Endothelial cell of umbilical vein (primary cell): ENCODE data around the gene MRC2. TPM values are rescaled to one million over a fixed set of nuclear protein-coding genes. Genes with fewer than 3 reads are reported as not detected.

Source experiments
- BruUV-seq: library from RNA; stranded (reverse); fragments of 400-500 nt; replicated peaks from 2 replicates; lab custom pipeline; 2021; lab: Mats Ljungman, UMichigan
- CTCF ChIA-PET: fragments of 300-600, 350-600 bp; sonication (Branson Sonifier 250); formaldehyde crosslinking; loops from one replicate; lab custom pipeline; 2021; ENCODE audit warnings: antibody characterized with exemption, inconsistent platforms; lab: Charles Lee
- POLR2A ChIA-PET: fragments of 300-600, 350-600 bp; sonication (Branson Sonifier 250); formaldehyde crosslinking; loops from one replicate; lab custom pipeline; 2021; ENCODE audit warnings: antibody characterized with exemption, inconsistent platforms; lab: Charles Lee
- DNase-seq: peaks from one replicate; pipeline ENCODE4 v3.0.0-alpha.2; 2011; ENCODE audit warnings: low read depth, low spot score
- FAIRE-seq: peaks from 2 replicates; lab custom pipeline; 2011; peaks lifted over from hg19 to GRCh38; lab: Jason Lieb, UNC
- H2AFZ ChIP-seq: 2 replicates; pipeline ENCODE4 v1.6.0; 2012; ENCODE audit warnings: low read depth, low read length, control low read depth, inconsistent platforms
- H3K27ac ChIP-seq: 2 replicates; pipeline ENCODE4 v1.5.1; 2011; ENCODE audit warnings: low read depth, mild to moderate bottlenecking, control low read depth, low read length, moderate library complexity; ENCODE audit not compliant: insufficient read depth
- H3K27me3 ChIP-seq, 2 experiments: 2 replicates each; pipeline versions ENCODE4 v1.6.0 to v1.6.1; 2011; ENCODE audit warnings: low read length in 2 of 2, mixed read lengths in 1 of 2; ENCODE audit not compliant: control insufficient read depth in 2 of 2, insufficient read depth in 2 of 2
- H3K36me3 ChIP-seq, 2 experiments: 2 replicates in 1 of 2; 3 replicates in 1 of 2; pipeline ENCODE4 v1.5.1; 2011; ENCODE audit warnings: low read length in 2 of 2, mild to moderate bottlenecking in 1 of 2, moderate library complexity in 1 of 2; ENCODE audit not compliant: control insufficient read depth in 2 of 2, insufficient read depth in 2 of 2; ENCODE audit errors: extremely low read depth in 1 of 2
- H3K4me1 ChIP-seq: 3 replicates; pipeline ENCODE4 v1.5.1; 2011; ENCODE audit warnings: mild to moderate bottlenecking, low read length; ENCODE audit not compliant: control insufficient read depth, insufficient read depth; ENCODE audit errors: extremely low read depth
- H3K4me2 ChIP-seq: 2 replicates; pipeline ENCODE4 v1.6.1; 2011; ENCODE audit warnings: low read length, control low read depth, mixed read lengths; ENCODE audit not compliant: insufficient read depth
- H3K4me3 ChIP-seq, 3 experiments: fragments of 200-600 bp in 1 of 3; sonication (generic), shearing (Covaris generic) in 1 of 3; replicated peaks in 1 of 3; 2 replicates each; pipeline ENCODE4 v1.5.1; 2011 to 2016; ENCODE audit warnings: control low read depth in 3 of 3, low read length in 3 of 3, mild to moderate bottlenecking in 2 of 3, inconsistent platforms in 1 of 3, low read depth in 1 of 3, moderate library complexity in 1 of 3; ENCODE audit not compliant: insufficient read depth in 1 of 3
- H3K79me2 ChIP-seq: 2 replicates; pipeline ENCODE4 v1.6.0; 2012; ENCODE audit warnings: low read length, inconsistent platforms; ENCODE audit not compliant: control insufficient read depth, insufficient read depth
- H3K9ac ChIP-seq: replicated peaks from 2 replicates; pipeline ENCODE3; 2011; ENCODE audit warnings: low read length, control low read depth; ENCODE audit not compliant: insufficient read depth; ENCODE audit errors: extremely low read depth
- H3K9me1 ChIP-seq: replicated peaks from 3 replicates; pipeline ENCODE4 v1.6.0; 2011; ENCODE audit warnings: mild to moderate bottlenecking, low read length; ENCODE audit not compliant: control insufficient read depth, insufficient read depth; ENCODE audit errors: extremely low read depth
- H3K9me3 ChIP-seq: replicated peaks from 2 replicates; pipeline ENCODE4 v1.5.1; 2012; ENCODE audit warnings: low read length, inconsistent platforms; ENCODE audit not compliant: control insufficient read depth, insufficient read depth
- H4K20me1 ChIP-seq: replicated peaks from 2 replicates; pipeline ENCODE3; 2011; ENCODE audit warnings: mild to moderate bottlenecking, low read length; ENCODE audit not compliant: control insufficient read depth, insufficient read depth; ENCODE audit errors: extremely low read depth
- MYC ChIP-seq: IDR thresholded peaks from one replicate; pipeline ENCODE4 v1.6.1; 2011; ENCODE audit warnings: mild to moderate bottlenecking, low read depth, low read length
- dilution Hi-C: fragments of 300-500 bp; cut with MboI; formaldehyde crosslinking; loops from one replicate; pipeline ENCODE4 v1.15.0; 2019; ENCODE audit warnings: low sequenced_read_pairs; ENCODE audit not compliant: extremely low pct_ligation_motif_present
- intact Hi-C: fragments of 100-400 bp; cut with micrococcal nuclease; formaldehyde crosslinking; loops from one replicate; pipeline ENCODE4 v1.10.0; 2022
- polyA plus RNA-seq, 4 experiments: library from polyadenylated mRNA; depleted of rRNA in 3 of 4; stranded (reverse) in 3 of 4; unstranded in 1 of 4; fragments of >200 nt; gene quantifications; 2 replicates each; pipeline versions ENCODE4 v1.2.1 to v1.2.3, GENCODE V29; 2011 to 2012; ENCODE audit warnings: missing spikeins in 1 of 4
- total RNA-seq: library from RNA; stranded (reverse); gene quantifications from 2 replicates; pipeline ENCODE4 v1.2.3, GENCODE V29; 2021
- TF ChIP-seq, protein P1 (sequence below), 2 donors: IDR thresholded peaks; 1 replicate in 1 of 2; 2 replicates in 1 of 2; pipeline ENCODE4 v1.5.1; 2011; ENCODE audit warnings: low read length in 2 of 2, mild to moderate bottlenecking in 2 of 2, moderate library complexity in 2 of 2, control low read depth in 1 of 2, inconsistent platforms in 1 of 2, low read depth in 1 of 2; ENCODE audit not compliant: insufficient read depth in 1 of 2; ENCODE audit errors: extremely low read depth in 1 of 2

Gene MRC2
- total and polyA plus RNA-seq, 2 donors (not counting 3 experiments of a cell fraction or from before 2014, with no cell fraction given): 30.6 to 52.7 TPM

DNA sequence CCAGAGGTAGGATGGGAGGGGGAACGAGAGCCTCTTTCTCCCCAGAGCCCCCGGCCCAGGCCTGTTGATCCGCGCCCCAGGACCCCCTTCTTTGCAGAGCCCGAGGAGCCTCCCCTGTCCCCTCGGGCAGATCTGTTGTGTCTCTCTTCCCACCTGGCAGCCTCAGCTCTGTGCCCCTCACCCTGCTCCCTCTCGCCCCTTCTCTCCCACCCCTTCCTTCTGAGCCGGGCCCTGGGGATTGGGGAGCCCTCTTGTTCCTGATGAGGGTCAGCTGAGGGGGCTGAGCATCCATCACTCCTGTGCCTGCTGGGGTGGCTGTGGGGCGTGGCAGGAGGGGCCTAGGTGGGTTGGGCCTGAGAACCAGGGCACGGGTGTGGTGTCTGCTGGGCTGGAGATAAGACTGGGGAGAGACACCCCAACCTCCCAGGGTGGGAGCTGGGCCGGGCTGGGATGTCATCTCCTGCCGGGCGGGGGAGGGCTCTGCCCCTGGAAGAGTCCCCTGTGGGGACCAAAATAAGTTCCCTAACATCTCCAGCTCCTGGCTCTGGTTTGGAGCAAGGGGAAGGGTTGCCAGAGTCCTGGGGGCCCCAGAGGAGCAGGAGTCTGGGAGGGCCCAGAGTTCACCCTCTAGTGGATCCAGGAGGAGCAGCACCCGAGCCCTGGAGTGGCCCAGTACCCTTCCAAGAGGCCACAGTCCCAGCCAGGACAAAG is 65.4 kb downstream of the MRC2 start:
- Histone ChIP-seq H3K9me3 (no peaks in the 10 kb centered on the region), H3K9me1 (no peaks in the 10 kb centered on the region), H3K4me2 (no peak overlapping the region), H3K27me3 (no peaks in the 10 kb centered on the region), H3K4me3 (no peak overlapping the region), H3K36me3 (no peaks in the 10 kb centered on the region), H3K9ac (no peak overlapping the region), H4K20me1 (no peaks in the 10 kb centered on the region), H3K27ac (no peak overlapping the region), H2AFZ (no peak overlapping the region), H3K4me1 (peaks cover 18% of the 10 kb centered on the region), H3K79me2 (no peaks in the 10 kb centered on the region)
- FAIRE-seq: peak; percentile 59
- DNase-seq: no peak
- dilution Hi-C loops: no loop called here
- TSS peak; percentile 81 for BruUV-seq
- no peak for TF ChIP-seq MYC
- TF ChIP-seq, protein P1, sequence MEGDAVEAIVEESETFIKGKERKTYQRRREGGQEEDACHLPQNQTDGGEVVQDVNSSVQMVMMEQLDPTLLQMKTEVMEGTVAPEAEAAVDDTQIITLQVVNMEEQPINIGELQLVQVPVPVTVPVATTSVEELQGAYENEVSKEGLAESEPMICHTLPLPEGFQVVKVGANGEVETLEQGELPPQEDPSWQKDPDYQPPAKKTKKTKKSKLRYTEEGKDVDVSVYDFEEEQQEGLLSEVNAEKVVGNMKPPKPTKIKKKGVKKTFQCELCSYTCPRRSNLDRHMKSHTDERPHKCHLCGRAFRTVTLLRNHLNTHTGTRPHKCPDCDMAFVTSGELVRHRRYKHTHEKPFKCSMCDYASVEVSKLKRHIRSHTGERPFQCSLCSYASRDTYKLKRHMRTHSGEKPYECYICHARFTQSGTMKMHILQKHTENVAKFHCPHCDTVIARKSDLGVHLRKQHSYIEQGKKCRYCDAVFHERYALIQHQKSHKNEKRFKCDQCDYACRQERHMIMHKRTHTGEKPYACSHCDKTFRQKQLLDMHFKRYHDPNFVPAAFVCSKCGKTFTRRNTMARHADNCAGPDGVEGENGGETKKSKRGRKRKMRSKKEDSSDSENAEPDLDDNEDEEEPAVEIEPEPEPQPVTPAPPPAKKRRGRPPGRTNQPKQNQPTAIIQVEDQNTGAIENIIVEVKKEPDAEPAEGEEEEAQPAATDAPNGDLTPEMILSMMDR (IDR thresholded peaks at IDR 0.05; ENCODE audit: extremely low read depth in 1 of 2, insufficient read depth in 1 of 2, low read depth in 1 of 2, low read length in 2 of 2): peak; percentile 30 to 65
- intact Hi-C loops: loop anchor here (1.0 kb wide), 1 partner anchor 74 kb away; no protein-coding TSS in a partner anchor
- CTCF ChIA-PET: interaction anchor here (0.5 to 5.5 kb wide), 4 partner anchors 20 to 738 kb away, joined by 3 to 26 read pairs (median 10); no protein-coding TSS in a partner anchor
- POLR2A ChIA-PET: no interaction called here
